A673 (cell line): Measurements from ENCODE around the gene MIA2. TPM values are rescaled to one million over a fixed set of nuclear protein-coding genes. Genes with fewer than 3 reads are reported as not detected.
"Not testable (repeated sequence)": the region's sequence is repeated elsewhere in the genome, so short reads cannot be mapped to it uniquely, and the experiment has no call there.

ENCODE experiments used
- BruUV-seq: library from RNA; stranded (reverse); fragments of 400-500 nt; replicated peaks from 2 replicates; lab custom pipeline; 2021; lab: Mats Ljungman, UMichigan
- CTCF ChIA-PET: fragments of 300-600 bp; sonication (Branson Sonifier 250); formaldehyde crosslinking; loops from one replicate; lab custom pipeline; 2022; ENCODE audit warnings: antibody characterized with exemption; lab: Charles Lee
- POLR2A ChIA-PET: fragments of 300-600 bp; sonication (Branson Sonifier 250); formaldehyde crosslinking; loops from one replicate; lab custom pipeline; 2022; ENCODE audit warnings: antibody characterized with exemption; ENCODE audit not compliant: low non-redundant PET; lab: Charles Lee
- DNase-seq: peaks from one replicate; pipeline ENCODE4 v3.0.0-alpha.2; 2015; ENCODE audit warnings: low spot score
- H3K27ac ChIP-seq: fragments of 200-600 bp; sonication (generic); 2 replicates; pipeline ENCODE4 v1.5.1; 2016; ENCODE audit warnings: mixed run types, low read depth, mild to moderate bottlenecking, mixed read lengths, antibody characterized with exemption, low read length; ENCODE audit not compliant: poor library complexity, severe bottlenecking
- H3K27me3 ChIP-seq: fragments of 200-600 bp; sonication (generic); replicated peaks from 2 replicates; pipeline ENCODE4 v1.6.1; 2017; ENCODE audit warnings: mixed run types, low read depth, mild to moderate bottlenecking, mixed read lengths, antibody characterized with exemption, low read length; ENCODE audit not compliant: insufficient read depth, poor library complexity
- H3K36me3 ChIP-seq: fragments of 200-600 bp; sonication (generic); 2 replicates; pipeline ENCODE4 v1.6.1; 2016; ENCODE audit warnings: mixed run types, mild to moderate bottlenecking, mixed read lengths, antibody characterized with exemption, low read length; ENCODE audit not compliant: insufficient read depth, poor library complexity, severe bottlenecking
- H3K4me1 ChIP-seq: fragments of 200-600 bp; sonication (generic); 2 replicates; pipeline ENCODE4 v1.6.1; 2017; ENCODE audit warnings: mixed run types, mild to moderate bottlenecking, mixed read lengths, antibody characterized with exemption, low read length; ENCODE audit not compliant: insufficient read depth, poor library complexity, severe bottlenecking
- H3K4me3 ChIP-seq: fragments of 200-600 bp; sonication (generic); 2 replicates; pipeline ENCODE4 v1.5.1; 2016; ENCODE audit warnings: low read depth, mixed run types, mild to moderate bottlenecking, mixed read lengths, low read length; ENCODE audit not compliant: poor library complexity, severe bottlenecking
- H3K9me3 ChIP-seq: fragments of 200-600 bp; sonication (generic); 2 replicates; pipeline ENCODE4 v1.6.1; 2016; ENCODE audit warnings: mixed run types, low read depth, mild to moderate bottlenecking, mixed read lengths, antibody characterized with exemption, low read length; ENCODE audit not compliant: poor library complexity, severe bottlenecking
- CTCF ChIP-seq: fragments of 300-800, 200-600 bp; sonication (generic); conservative IDR thresholded peaks from 2 replicates; pipeline ENCODE4 v1.5.1; 2017; ENCODE audit warnings: low read depth, mild to moderate bottlenecking, antibody characterized with exemption, low read length, moderate library complexity, mixed read lengths
- EZH2 ChIP-seq: fragments of 200-600 bp; sonication (generic); IDR thresholded peaks from 2 replicates; pipeline ENCODE4 v1.6.1; 2017; ENCODE audit warnings: borderline replicate concordance, low read depth, mild to moderate bottlenecking, mixed read lengths, antibody characterized with exemption, low read length; ENCODE audit not compliant: poor library complexity, severe bottlenecking
- intact Hi-C: fragments of 100-400 bp; cut with micrococcal nuclease; formaldehyde crosslinking; loops from one replicate; pipeline ENCODE4 v1.10.0; 2022; ENCODE audit not compliant: unreplicated experiment
- total RNA-seq: library from RNA; stranded (reverse); gene quantifications from 2 replicates; pipeline ENCODE4 v1.2.3, GENCODE V29; 2021

Gene MIA2
- total RNA-seq, 1 experiment from 2014 or later = 16.7 TPM

GRCh38 chr14:39247256-39247655, 13.5 kb downstream of the MIA2 start:
- no peaks in the 10 kb centered on the region for H3K36me3 ChIP-seq
- H3K4me1 ChIP-seq = no peaks in the 10 kb centered on the region
- H3K27ac ChIP-seq = no peak overlapping the region
- no peak for DNase-seq
- ChIA-PET CTCF (no interaction called here), POLR2A (no interaction called here)
- BruUV-seq = no TSS peak
- no peaks in the 10 kb centered on the region for H3K9me3 ChIP-seq
- TF ChIP-seq CTCF = no peak
- TF ChIP-seq EZH2 = no peak
- no peaks in the 10 kb centered on the region for H3K27me3 ChIP-seq
- no peak overlapping the region for H3K4me3 ChIP-seq
- intact Hi-C loops = no loop called here

- Histone ChIP-seq H3K4me3 (no peak overlapping the region), H3K9me3 (no peaks in the 10 kb centered on the region), H3K4me1 (no peaks in the 10 kb centered on the region), H3K27ac (no peak overlapping the region), H3K27me3 (no peaks in the 10 kb centered on the region), H3K36me3 (no peaks in the 10 kb centered on the region)
- TF ChIP-seq CTCF (no peak), EZH2 (no peak)
- CTCF ChIA-PET = no interaction called here
- POLR2A ChIA-PET = no interaction called here
- DNase-seq = no peak
- intact Hi-C loops = no loop called here
- no TSS peak for BruUV-seq
Observed at GRCh38 chr14:39251547-39251946, 17.8 kb downstream of the MIA2 start.

GRCh38 chr14:39257388-39257787, 23.7 kb downstream of the MIA2 start:
- H3K4me3 ChIP-seq, intact Hi-C loops, H3K4me1 ChIP-seq, H3K9me3 ChIP-seq, H3K27ac ChIP-seq, H3K36me3 ChIP-seq, DNase-seq, H3K27me3 ChIP-seq, BruUV-seq, POLR2A ChIA-PET, CTCF ChIA-PET: not testable (repeated sequence)

- CTCF ChIA-PET = no interaction called here
- POLR2A ChIA-PET = no interaction called here
- no TSS peak for BruUV-seq
Observed at GRCh38 chr14:39258782-39259545, 25.2 kb downstream of the MIA2 start.

GRCh38 chr14:39260161-39260560, 26.4 kb downstream of the MIA2 start:
- H3K9me3 ChIP-seq, H3K4me3 ChIP-seq, H3K4me1 ChIP-seq, H3K36me3 ChIP-seq, BruUV-seq, H3K27me3 ChIP-seq, DNase-seq, intact Hi-C loops, H3K27ac ChIP-seq, POLR2A ChIA-PET, CTCF ChIA-PET: not testable (repeated sequence)

More at GRCh38 chr14:39258782-39259545, 25.2 kb downstream of the MIA2 start:
- intact Hi-C loops = no loop called here
- H3K36me3 ChIP-seq = no peaks in the 10 kb centered on the region
- H3K27ac ChIP-seq = no peak overlapping the region
- no peaks in the 10 kb centered on the region for H3K9me3 ChIP-seq
- H3K4me1 ChIP-seq = no peaks in the 10 kb centered on the region
- TF ChIP-seq CTCF = no peak
- no peak overlapping the region for H3K4me3 ChIP-seq
- H3K27me3 ChIP-seq = no peaks in the 10 kb centered on the region
- DNase-seq = no peak
